ENCODE results near the gene ITGA3. TPM values are rescaled to one million over a fixed set of nuclear protein-coding genes. Genes with fewer than 3 reads are reported as not detected.
"Not testable (repeated sequence)": the region's sequence is repeated elsewhere in the genome, so short reads cannot be mapped to it uniquely, and the experiment has no call there.

Gene ITGA3
- total and polyA plus RNA-seq, 5 experiments from 2014 or later: 0.40 to 8.5 (median 1.5) TPM

DNA sequence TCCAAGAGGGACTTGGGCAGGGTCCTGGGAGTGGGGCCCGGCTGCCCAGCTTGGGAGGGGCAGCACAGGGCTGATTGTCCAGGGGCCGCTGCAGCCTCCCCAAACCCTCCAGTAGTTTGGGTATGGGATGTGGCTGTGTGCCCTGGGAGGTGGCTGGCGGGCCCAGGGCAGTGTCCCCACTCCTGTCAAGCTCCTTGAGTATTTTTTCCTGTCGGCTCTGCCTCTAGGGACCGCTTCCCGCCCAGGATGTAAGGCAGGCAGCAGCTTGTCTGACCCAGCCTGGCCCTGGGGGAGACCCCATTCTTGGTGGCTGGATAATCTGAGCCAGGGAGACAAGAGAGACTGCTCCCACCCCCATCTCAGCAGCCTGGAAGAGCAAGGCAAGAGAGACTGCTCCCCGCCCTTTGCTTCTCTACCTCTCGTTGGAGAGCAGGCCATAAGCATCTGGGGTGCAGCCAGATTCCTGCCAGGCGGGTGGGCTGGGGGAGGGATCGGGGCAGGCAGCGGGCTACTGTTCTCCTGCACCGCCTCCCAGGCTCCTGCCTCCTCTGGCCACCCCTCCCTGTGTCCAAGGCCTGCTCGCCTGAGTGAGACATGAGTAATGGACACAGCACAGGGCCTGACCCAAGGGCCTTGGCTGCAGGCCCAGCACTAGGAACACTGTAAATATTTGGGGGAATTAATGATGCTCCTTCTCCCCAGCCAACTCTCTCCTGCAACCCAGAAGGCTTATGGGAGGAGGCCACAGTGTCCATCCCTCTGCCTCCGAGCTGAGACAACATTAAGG is 18.4 kb upstream of the ITGA3 start:
- no peak overlapping the region for H3K27ac Mint-ChIP-seq
- H3K4me1 Mint-ChIP-seq: no peaks in the 10 kb centered on the region
- DNase-seq (no peak), ATAC-seq (no peak)
- H3K36me3 Mint-ChIP-seq: no peaks in the 10 kb centered on the region
- no peak overlapping the region for H3K4me3 Mint-ChIP-seq
- peaks cover 0 to 9% (median 5%) of the 10 kb centered on the region in 5 donors for H3K27me3 Mint-ChIP-seq
- no peaks in the 10 kb centered on the region for H3K9me3 Mint-ChIP-seq
- POLR2A ChIA-PET: interaction anchor here (0.5 kb wide), 1 partner anchor 39 kb away, joined by 5 read pairs; no protein-coding TSS in a partner anchor

DNA sequence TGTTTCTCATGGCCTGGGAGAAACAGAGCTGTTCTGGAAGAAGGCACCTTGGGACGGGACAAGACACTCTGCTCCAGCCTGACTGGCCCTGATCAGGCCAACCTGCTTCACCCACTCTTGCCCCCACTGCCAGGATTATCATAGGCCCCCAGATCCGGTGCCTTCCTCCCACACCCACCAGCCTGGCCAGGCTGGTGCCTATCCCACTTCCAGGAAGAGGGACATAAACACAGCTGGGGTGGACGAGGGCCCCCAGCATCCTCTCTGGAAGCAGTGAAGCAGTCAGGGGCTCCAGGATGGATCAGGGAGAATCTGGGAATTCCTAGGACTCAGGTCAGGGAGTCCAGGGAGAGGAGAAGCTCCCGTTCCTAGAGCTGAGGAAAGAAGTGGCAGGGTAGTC is 16.9 kb upstream of the ITGA3 start:
- DNase-seq (no peak), ATAC-seq (no peak)
- H3K27me3 Mint-ChIP-seq: peaks cover 0 to 13% (median 7%) of the 10 kb centered on the region in 5 donors
- no peaks in the 10 kb centered on the region for H3K36me3 Mint-ChIP-seq
- H3K4me3 Mint-ChIP-seq: no peak overlapping the region
- no peak overlapping the region for H3K27ac Mint-ChIP-seq
- H3K9me3 Mint-ChIP-seq: no peaks in the 10 kb centered on the region
- POLR2A ChIA-PET: no interaction called here
- no peaks in the 10 kb centered on the region for H3K4me1 Mint-ChIP-seq

- H3K36me3 Mint-ChIP-seq: not testable (repeated sequence)
Observed at GRCh38 chr17:50040496-50040895, 15.4 kb upstream of the ITGA3 start.

DNA sequence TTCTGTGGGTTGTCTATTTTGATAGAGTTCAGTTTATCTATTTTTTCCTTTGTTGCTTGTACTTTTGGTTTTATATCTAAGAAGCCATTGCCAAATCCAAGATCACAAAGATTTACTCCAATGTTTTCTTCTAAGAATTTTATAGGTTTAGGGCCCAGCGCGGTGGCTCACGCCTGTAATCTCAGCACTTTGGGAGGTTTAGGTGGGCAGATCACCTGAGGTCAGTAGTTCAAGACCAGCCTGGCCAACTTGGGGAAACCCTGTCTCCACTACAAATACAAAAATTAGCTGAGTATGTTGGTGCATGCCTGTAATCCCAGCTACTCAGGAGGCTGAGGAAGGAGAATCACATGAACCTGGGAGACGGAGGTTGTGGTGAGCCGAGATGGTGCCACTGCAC is 13.7 kb upstream of the ITGA3 start:
- Mint-ChIP-seq H3K4me1 (no peaks in the 10 kb centered on the region), H3K27me3 (peaks cover 5 to 19% (median 13%) of the 10 kb centered on the region in 5 donors), H3K36me3 (no peaks in the 10 kb centered on the region), H3K9me3 (no peaks in the 10 kb centered on the region), H3K27ac (no peak overlapping the region), H3K4me3 (no peak overlapping the region)
- POLR2A ChIA-PET: no interaction called here
- DNase-seq (no peak), ATAC-seq (no peak)

More at GRCh38 chr17:50040496-50040895, 15.4 kb upstream of the ITGA3 start:
- peaks cover 0 to 13% (median 5%) of the 10 kb centered on the region in 5 donors for H3K27me3 Mint-ChIP-seq
- H3K4me3 Mint-ChIP-seq, POLR2A ChIA-PET, H3K4me1 Mint-ChIP-seq, DNase-seq, ATAC-seq, H3K9me3 Mint-ChIP-seq, H3K27ac Mint-ChIP-seq: not testable (repeated sequence)

DNA sequence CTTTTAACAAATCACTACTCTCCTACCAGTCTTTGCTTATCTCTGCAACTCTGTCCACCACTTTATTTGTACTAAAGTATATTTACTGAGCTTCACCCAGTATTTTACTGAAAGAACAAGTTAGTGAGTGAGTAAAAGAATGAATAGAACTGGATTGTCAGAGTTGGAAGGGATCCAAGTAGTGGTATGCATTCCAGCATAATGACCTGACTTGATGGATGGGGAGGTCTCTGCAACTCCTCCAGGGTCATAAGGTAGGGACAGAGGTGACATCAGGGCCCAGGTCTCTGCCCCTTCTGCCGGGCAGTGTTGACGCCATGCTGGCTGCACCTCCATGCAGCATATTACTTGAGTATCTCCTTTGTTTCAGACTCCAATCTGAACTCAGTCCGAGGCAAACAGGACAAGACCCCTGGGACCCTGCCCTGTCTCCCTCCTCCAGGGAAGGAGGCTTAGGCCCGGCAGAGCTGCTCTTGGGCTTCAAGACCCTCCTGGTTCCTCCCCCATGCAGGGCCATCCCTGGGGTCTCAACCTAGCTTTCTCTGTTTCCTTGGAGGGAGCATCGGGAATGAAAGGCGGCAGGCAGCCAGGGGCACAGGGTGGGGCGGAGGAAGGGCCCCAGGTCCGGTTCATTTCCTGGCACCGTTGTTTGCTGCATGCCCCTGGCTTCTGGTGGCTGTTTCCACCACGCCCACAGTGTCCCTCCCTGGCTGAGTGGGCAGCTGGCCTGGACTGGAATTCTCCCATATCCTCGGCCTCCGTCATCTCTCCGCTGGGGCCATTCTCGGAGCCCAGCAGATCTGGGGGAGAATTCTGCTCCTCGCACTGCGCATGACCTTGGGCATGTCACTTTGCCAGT is 12.4 kb upstream of the ITGA3 start:
- no peaks in the 10 kb centered on the region for H3K9me3 Mint-ChIP-seq
- no peak for DNase-seq
- POLR2A ChIA-PET: no interaction called here
- H3K27me3 Mint-ChIP-seq: peaks cover 9 to 21% (median 16%) of the 10 kb centered on the region in 5 donors
- H3K27ac Mint-ChIP-seq: no peak overlapping the region
- H3K4me3 Mint-ChIP-seq: no peak overlapping the region
- no peaks in the 10 kb centered on the region for H3K4me1 Mint-ChIP-seq
- no peak for ATAC-seq
- no peaks in the 10 kb centered on the region for H3K36me3 Mint-ChIP-seq

GRCh38 chr17:50044483-50044882 is 11.4 kb upstream of the ITGA3 start:
- Mint-ChIP-seq H3K27me3 (peaks cover 12 to 27% (median 16%) of the 10 kb centered on the region in 5 donors), H3K27ac (no peak overlapping the region), H3K9me3 (no peaks in the 10 kb centered on the region), H3K4me3 (no peak overlapping the region), H3K4me1 (no peaks in the 10 kb centered on the region), H3K36me3 (no peaks in the 10 kb centered on the region)
- POLR2A ChIA-PET: no interaction called here
- DNase-seq (no peak), ATAC-seq (no peak)

GRCh38 chr17:50045154-50045553 is 10.8 kb upstream of the ITGA3 start:
- Mint-ChIP-seq H3K27ac (peak overlapping the region in 1 of 10 donors; percentile 21), H3K9me3 (no peaks in the 10 kb centered on the region), H3K27me3 (peaks cover 12 to 27% (median 16%) of the 10 kb centered on the region in 5 donors), H3K36me3 (no peaks in the 10 kb centered on the region), H3K4me1 (no peaks in the 10 kb centered on the region), H3K4me3 (no peak overlapping the region)
- ATAC-seq (no peak), DNase-seq (no peak)
- POLR2A ChIA-PET: interaction anchor here (0.5 kb wide), 1 partner anchor 345 kb away, joined by 3 read pairs; no protein-coding TSS in a partner anchor

GRCh38 chr17:50046179-50046578 is 9.7 kb upstream of the ITGA3 start:
- POLR2A ChIA-PET: no interaction called here
- ATAC-seq (no peak), DNase-seq (no peak)
- no peaks in the 10 kb centered on the region for H3K36me3 Mint-ChIP-seq
- H3K27me3 Mint-ChIP-seq: peaks cover 12 to 27% (median 16%) of the 10 kb centered on the region in 5 donors
- H3K9me3 Mint-ChIP-seq: no peaks in the 10 kb centered on the region
- H3K4me1 Mint-ChIP-seq: peaks cover 0 to 5% (median 0%) of the 10 kb centered on the region in 4 donors
- H3K27ac Mint-ChIP-seq: peak overlapping the region in 1 of 10 donors; percentile 2
- H3K4me3 Mint-ChIP-seq: no peak overlapping the region

DNA sequence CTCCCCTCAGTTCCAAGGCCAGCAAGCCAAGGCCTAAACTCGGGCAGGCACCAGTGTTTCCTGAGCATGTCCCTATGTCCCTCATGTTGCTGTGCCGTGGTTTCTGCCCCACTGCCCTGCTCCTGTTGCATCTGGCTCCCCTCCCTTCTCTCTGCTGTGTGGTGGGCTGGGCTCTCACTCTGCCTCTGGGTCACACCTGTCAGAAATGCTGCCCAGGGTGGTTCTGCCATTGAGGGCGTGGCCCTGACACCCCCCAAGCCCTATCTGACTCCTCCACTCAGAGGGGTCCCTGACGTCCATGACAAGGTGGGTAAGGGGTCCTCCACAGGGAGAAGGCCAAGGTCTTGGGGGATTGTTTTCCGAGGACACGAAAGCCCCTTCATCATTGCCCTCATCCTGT is 9.2 kb upstream of the ITGA3 start:
- no peak overlapping the region for H3K4me3 Mint-ChIP-seq
- H3K4me1 Mint-ChIP-seq: peaks cover 0 to 9% (median 0%) of the 10 kb centered on the region in 4 donors
- peaks cover 12 to 27% (median 16%) of the 10 kb centered on the region in 5 donors for H3K27me3 Mint-ChIP-seq
- DNase-seq (no peak), ATAC-seq (no peak)
- POLR2A ChIA-PET: no interaction called here
- H3K9me3 Mint-ChIP-seq: no peaks in the 10 kb centered on the region
- no peaks in the 10 kb centered on the region for H3K36me3 Mint-ChIP-seq
- H3K27ac Mint-ChIP-seq: peak overlapping the region in 2 of 10 donors; percentile 2 to 79

DNA sequence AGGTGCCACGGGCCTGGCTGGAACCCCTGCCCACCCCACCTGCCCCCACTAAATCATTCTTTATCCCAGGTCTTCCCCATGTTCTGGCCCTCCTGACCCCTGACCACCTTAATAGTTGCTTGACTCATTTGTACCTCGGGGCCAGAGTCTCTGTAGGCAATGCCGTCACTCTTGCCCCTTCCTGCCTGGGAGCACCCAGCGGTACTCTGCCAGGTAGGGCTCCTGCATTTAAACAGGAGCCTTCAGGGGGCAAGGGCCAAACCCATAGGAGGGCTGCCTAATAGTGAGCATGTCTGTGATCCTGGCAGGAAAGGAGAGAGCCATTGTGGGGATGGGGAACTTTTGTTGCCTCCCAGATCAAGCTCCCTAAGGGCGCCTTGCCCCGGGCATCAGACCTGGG is 8.8 kb upstream of the ITGA3 start:
- ATAC-seq: no peak
- Mint-ChIP-seq H3K4me1 (peaks cover 0 to 9% (median 0%) of the 10 kb centered on the region in 4 donors), H3K4me3 (no peak overlapping the region)

DNA sequence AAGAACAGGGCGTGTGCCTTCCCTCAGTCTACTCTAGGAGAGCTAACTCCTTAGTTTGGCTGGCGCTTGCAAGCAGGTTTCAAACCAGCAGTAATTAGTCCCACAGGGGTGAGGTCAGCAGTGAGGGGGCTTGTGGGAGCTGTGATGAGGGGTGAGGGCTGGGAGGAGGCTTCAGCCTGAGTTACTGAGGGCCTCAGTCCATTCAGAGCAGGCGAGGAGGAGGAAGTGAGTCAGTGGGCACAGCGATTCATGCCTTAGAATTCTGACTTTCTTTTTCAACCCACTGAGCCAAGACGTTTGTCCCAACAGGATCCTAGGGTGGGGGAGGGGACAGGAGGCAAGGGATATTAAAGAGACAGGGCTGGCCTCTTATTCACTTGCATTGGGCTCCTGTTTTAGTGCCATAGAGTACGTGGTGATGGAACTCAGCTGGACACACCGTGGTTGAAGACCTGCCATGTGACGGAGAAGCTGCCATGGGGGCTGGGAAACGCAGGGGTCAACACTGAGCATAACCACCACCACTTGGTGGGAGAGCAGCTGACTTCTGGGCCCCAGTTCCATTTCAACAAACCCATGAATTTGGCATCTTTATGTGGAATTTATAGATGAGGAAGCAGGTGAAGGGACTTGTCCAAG is 8.3 kb upstream of the ITGA3 start:
- no peak for DNase-seq
- peaks cover 10 to 27% (median 16%) of the 10 kb centered on the region in 5 donors for H3K27me3 Mint-ChIP-seq
- H3K4me3 Mint-ChIP-seq: no peak overlapping the region
- H3K36me3 Mint-ChIP-seq: no peaks in the 10 kb centered on the region
- POLR2A ChIA-PET: no interaction called here
- H3K9me3 Mint-ChIP-seq: no peaks in the 10 kb centered on the region
- ATAC-seq: no peak
- H3K27ac Mint-ChIP-seq: no peak overlapping the region
- peaks cover 0 to 9% (median 0%) of the 10 kb centered on the region in 4 donors for H3K4me1 Mint-ChIP-seq

More for the DNA sequence above, 8.8 kb upstream of the ITGA3 start:
- peaks cover 10 to 27% (median 16%) of the 10 kb centered on the region in 5 donors for H3K27me3 Mint-ChIP-seq
- no peak for DNase-seq
- POLR2A ChIA-PET: no interaction called here
- no peaks in the 10 kb centered on the region for H3K9me3 Mint-ChIP-seq
- H3K27ac Mint-ChIP-seq: peak overlapping the region in 2 of 10 donors; percentile 13 to 79
- H3K36me3 Mint-ChIP-seq: no peaks in the 10 kb centered on the region

DNA sequence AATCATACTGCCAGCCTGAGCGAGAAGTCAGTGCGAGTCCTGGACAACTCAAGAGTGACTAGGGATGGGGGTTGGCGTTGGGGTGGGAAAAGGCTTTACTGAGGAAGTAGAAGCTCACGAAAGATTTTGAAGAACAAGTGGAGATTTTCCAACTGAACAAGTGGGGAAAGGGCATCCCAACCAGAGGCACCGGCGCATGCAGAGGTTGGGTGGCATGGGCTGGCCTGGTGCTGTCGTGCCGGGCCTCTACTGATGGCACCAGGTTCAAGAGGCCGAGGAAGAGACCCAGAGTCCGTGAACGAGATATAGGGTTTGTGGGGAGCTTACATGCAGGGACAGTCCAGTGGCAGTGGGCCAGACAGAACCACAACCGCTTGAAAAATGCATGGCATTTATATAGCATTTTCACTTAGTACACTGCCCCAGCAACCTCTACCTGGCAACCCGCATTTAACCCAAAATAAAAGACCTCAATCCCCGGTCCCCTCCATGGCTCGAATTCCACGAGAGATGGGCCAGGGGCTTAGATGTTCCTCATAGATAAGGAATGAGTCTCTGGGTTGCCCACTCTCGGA is 7.7 kb upstream of the ITGA3 start:
- peaks cover 8 to 27% (median 16%) of the 10 kb centered on the region in 5 donors for H3K27me3 Mint-ChIP-seq
- no peak overlapping the region for H3K4me3 Mint-ChIP-seq
- peak overlapping the region in 1 of 10 donors; percentile 62 for H3K27ac Mint-ChIP-seq
- POLR2A ChIA-PET: no interaction called here
- DNase-seq: no peak
- no peak for ATAC-seq
- H3K4me1 Mint-ChIP-seq: peaks cover 0 to 9% (median 0%) of the 10 kb centered on the region in 4 donors
- no peaks in the 10 kb centered on the region for H3K9me3 Mint-ChIP-seq
- no peaks in the 10 kb centered on the region for H3K36me3 Mint-ChIP-seq

Measured in naive thymus-derived CD8-positive, alpha-beta T cell (primary cell).